ENCODE measurements around the gene ACAD9. TPM values are rescaled to one million over a fixed set of nuclear protein-coding genes. Genes with fewer than 3 reads are reported as not detected.

Gene ACAD9
- total RNA-seq, 1 donor from 2014 or later, result 38.1 TPM

GRCh38 chr3:128933213-128933921, 53.9 kb downstream of the ACAD9 start:
- DNase-seq (ENCODE audit: low read depth), result no peak
- H3K27me3 ChIP-seq (ENCODE audit: control insufficient read depth, insufficient read depth, low read length), result peaks cover 8% of the 10 kb centered on the region
- no peak for TF ChIP-seq CTCF (IDR thresholded peaks at IDR 0.05; ENCODE audit: insufficient read depth, low read length, poor library complexity, severe bottlenecking)
- no peaks in the 10 kb centered on the region for H3K36me3 ChIP-seq (ENCODE audit: control insufficient read depth, insufficient read depth, low read length)
- H3K4me3 ChIP-seq (ENCODE audit: low read depth, low read length), result no peak overlapping the region

- peaks cover 8% of the 10 kb centered on the region for H3K27me3 ChIP-seq (ENCODE audit: control insufficient read depth, insufficient read depth, low read length)
- no peaks in the 10 kb centered on the region for H3K36me3 ChIP-seq (ENCODE audit: control insufficient read depth, insufficient read depth, low read length)
- DNase-seq (ENCODE audit: low read depth), result no peak
- H3K4me3 ChIP-seq (ENCODE audit: low read depth, low read length), result no peak overlapping the region
- no peak for TF ChIP-seq CTCF (IDR thresholded peaks at IDR 0.05; ENCODE audit: insufficient read depth, low read length, poor library complexity, severe bottlenecking)
Observed at GRCh38 chr3:128933922-128934253, 54.5 kb downstream of the ACAD9 start.

- no peaks in the 10 kb centered on the region for H3K36me3 ChIP-seq (ENCODE audit: control insufficient read depth, insufficient read depth, low read length)
- H3K27me3 ChIP-seq (ENCODE audit: control insufficient read depth, insufficient read depth, low read length), result peaks cover 8% of the 10 kb centered on the region
- DNase-seq (ENCODE audit: low read depth), result no peak
- H3K4me3 ChIP-seq (ENCODE audit: low read depth, low read length), result no peak overlapping the region
- TF ChIP-seq CTCF (IDR thresholded peaks at IDR 0.05; ENCODE audit: insufficient read depth, low read length, poor library complexity, severe bottlenecking), result no peak
Observed at GRCh38 chr3:128935922-128936321, 56.5 kb downstream of the ACAD9 start.

GRCh38 chr3:128936341-128936740, 56.9 kb downstream of the ACAD9 start:
- no peak for DNase-seq (ENCODE audit: low read depth)
- Histone ChIP-seq H3K4me3 (ENCODE audit: low read depth, low read length) (no peak overlapping the region), H3K36me3 (ENCODE audit: control insufficient read depth, insufficient read depth, low read length) (no peaks in the 10 kb centered on the region), H3K27me3 (ENCODE audit: control insufficient read depth, insufficient read depth, low read length) (peaks cover 8% of the 10 kb centered on the region)
- no peak for TF ChIP-seq CTCF (IDR thresholded peaks at IDR 0.05; ENCODE audit: insufficient read depth, low read length, poor library complexity, severe bottlenecking)

GRCh38 chr3:128940252-128940651, 60.8 kb downstream of the ACAD9 start:
- TF ChIP-seq CTCF (IDR thresholded peaks at IDR 0.05; ENCODE audit: insufficient read depth, low read length, poor library complexity, severe bottlenecking), result no peak
- Histone ChIP-seq H3K4me3 (ENCODE audit: low read depth, low read length) (no peak overlapping the region), H3K27me3 (ENCODE audit: control insufficient read depth, insufficient read depth, low read length) (peaks cover 2% of the 10 kb centered on the region), H3K36me3 (ENCODE audit: control insufficient read depth, insufficient read depth, low read length) (no peaks in the 10 kb centered on the region)
- no peak for DNase-seq (ENCODE audit: low read depth)
